T-helper 2 cell (primary cell): ENCODE results near the gene CDR2L.
"Not testable (repeated sequence)": the region's sequence is repeated elsewhere in the genome, so short reads cannot be mapped to it uniquely, and the experiment has no call there.

Experiments
- DNase-seq, 5 experiments: peaks; one replicate each; pipeline versions ENCODE4 v3.0.0 to v3.0.0-alpha.2; 2012 to 2022

CDR2L gene

GRCh38 chr17:74959826-74960515 is 27.5 kb upstream of the CDR2L start:
- no peak for DNase-seq

- DNase-seq, result peak in 3 of 5 experiments; percentile 31 to 60 (median 35)
These were observed 26.7 kb upstream of the CDR2L start for GRCh38 chr17:74960570-74961342.

GRCh38 chr17:74961657-74962350 is 25.6 kb upstream of the CDR2L start:
- peak; percentile 65 to 78 (median 75) for DNase-seq

DNA sequence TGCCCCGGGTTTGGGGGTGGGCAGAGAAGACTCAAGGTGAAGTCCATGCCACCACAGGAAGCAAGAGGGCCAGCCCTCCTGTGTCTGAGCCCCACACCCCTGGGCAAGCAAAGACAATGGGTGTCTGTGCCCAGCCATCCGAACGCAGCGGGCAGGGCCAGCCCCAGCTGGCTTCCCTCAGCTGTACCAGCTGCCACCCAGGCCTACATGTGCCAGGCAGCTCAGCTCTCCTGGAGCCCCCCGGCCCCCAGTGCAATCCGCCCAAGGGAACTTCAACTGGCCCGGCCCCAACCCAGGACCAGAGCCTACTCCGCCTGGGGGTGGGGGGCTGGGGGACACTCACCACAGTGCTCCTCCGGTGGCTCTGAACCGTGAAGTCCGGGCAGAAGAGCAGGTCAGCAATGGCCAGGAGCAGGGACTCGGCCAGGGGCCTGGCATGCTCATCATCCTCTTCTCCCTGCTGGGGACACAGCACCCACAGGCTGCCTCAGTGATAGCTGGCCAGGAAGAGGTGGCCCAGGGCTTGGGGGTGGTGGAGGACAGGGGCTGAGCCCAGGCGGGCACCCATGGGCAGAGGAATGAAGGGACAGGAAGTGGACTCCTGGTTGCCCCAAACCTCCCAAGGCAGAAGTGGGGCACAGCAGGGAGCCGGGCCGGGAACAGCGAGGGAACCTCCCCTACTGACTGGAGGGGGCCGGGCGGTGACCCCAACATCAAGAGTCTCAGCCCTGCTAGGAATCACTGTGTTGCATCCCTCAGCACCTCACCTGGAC is 24.6 kb upstream of the CDR2L start:
- no peak for DNase-seq

DNA sequence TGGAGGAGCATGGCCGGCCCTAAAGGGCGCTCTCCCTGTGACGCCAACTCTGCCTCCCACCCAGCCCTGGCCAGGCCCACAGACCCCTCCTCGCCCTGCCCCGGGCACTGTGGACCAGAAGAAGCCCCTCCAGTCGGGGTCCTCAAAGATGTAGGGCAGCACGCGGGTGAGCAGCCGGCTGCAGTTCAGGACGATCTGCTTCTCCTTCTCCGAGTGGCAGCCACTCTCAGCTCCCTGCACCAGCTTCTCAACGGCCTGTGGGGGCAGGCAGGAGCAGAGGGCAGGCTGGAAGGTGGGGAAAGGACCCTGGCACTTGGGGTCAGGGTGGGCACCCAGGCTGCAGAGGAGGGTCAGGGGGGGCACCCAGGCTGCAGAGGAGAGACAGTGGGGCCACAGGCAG is 23.8 kb upstream of the CDR2L start:
- DNase-seq, result no peak

- no peak for DNase-seq
These were observed 23.1 kb upstream of the CDR2L start for GRCh38 chr17:74964246-74964761.

GRCh38 chr17:74964988-74965622 is 22.3 kb upstream of the CDR2L start:
- DNase-seq, result no peak

DNA sequence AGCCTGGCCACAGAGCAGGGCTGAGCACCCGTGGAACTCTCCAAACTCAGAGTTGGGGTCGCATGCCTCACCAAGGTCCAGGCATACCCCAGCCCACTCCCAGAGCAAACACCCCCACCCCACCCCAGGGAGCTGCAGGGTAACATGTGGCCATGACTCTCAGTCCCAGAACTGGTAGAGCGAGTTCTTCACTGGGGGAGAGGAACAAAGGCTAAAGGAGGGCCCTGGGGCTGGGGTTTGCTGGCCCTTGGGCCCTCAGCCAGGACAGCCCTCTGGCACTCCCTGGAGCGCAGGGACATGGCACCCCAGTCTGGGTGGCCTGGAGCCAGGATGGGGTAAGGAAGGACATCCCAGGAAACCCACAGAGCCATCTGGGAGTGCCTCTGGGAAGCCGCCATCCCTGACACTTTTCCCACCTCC is 19.1 kb upstream of the CDR2L start:
- DNase-seq, result no peak

GRCh38 chr17:74969501-74969900 is 17.9 kb upstream of the CDR2L start:
- not testable (repeated sequence) for DNase-seq

GRCh38 chr17:74970395-74970794 is 17.0 kb upstream of the CDR2L start:
- no peak for DNase-seq

DNA sequence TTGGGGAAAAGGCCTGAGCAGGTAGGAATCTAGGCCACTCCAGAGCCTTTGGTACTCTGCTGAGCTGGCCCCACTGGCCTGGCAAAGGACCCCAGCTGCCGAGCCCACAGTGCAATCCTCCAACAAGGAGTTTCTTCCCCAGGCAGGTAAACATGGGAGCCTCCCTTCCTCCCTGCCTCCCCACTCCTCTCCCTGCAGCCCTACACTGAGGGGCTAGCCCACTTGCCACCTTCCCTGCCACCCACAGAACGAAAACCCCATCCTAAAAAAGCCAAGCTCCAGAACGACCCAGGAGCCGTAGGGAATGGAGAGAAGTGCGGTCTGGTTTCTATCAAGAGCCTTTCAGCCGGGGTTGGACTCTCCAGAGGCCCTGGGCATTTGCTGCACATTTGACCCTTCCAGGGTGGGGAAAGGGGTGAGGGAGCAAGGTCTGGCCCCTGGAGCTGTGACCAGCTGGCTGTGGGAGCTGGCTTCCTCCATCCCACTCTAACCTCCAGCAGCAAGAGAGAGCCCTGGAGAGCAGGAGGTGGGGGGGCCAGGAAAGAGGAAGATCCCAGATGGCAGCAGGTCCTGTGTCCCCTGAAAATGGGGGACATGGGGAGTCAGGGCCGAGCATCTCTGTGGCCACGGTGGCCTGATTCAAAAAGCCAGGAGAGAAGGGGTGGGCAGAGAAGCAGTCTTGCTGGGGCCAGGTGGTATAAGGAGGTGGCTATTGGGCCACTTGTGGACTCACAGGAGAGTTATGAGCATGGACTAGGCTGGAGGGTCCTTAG is 16.2 kb upstream of the CDR2L start:
- DNase-seq, result no peak

- no peak for DNase-seq
These were observed 15.7 kb upstream of the CDR2L start for GRCh38 chr17:74971842-74972106.

DNA sequence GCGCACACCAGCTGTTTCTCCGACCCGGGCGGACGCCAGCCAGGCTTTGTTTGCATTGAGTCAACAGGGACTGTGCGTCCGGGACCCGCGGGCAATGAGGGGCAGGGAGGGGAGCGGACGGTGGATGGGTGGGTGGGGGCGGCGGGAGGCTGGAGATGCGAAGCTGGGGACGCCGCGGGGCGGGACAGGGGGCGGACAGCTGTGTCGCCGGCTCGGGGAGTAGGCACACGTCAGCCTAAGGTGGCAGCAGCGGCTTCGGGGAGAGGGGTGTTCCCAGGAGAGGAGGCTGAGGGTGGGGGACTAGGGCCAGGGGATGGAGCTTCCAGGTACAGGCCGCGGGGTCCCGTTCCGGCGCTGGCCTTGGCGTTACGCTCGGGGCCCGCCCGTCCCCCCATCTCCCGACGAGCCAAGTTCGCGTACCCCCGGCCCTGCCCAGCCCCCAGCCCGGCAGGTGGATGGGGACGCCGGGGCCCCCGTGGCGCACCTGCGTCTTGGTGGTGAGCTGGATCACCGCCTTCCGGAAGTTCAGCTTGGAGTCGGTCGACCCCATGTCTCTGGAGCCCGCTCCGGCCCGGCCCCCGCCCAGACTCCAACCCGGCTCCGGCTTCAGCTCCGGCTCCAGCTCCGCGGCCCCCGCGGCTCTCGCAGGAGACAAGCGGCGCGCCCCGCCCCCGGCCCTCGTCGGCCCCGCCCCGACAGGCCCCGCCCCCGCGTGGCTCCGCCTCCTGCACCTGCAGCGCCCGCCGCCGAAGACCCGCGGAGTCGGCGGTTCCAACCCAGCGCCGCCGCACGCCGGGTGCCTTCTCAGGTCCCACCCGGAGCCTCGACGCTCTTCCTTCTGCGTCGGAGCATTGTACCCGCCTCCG is 15.1 kb upstream of the CDR2L start, which contains the start of gene HID1:
Gene HID1 (minus strand): TSS at position 653 of the 866 bp plus-strand sequence. CDS start 103 bp downstream, at position 550.
- peak; percentile 57 to 82 (median 68) for DNase-seq

DNA sequence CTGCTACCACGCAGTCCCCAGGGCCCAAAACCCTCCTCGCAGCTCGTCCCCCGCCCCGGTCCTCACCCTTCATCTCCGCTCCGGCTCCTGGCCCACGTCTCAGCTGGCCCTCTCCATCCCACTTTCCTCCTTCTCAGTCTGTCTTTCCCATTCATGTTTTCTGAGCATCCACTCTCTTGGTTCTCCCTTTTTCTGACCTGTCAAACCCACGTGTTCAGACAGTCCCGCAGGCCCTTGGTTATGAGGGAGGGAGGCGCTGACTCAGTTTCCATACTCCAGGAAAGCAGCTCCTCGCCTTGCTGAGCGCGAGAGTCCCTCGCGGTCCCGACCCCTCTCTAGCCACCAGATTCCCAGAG is 14.5 kb upstream of the CDR2L start:
- no peak for DNase-seq

- no peak for DNase-seq
These were observed 11.5 kb upstream of the CDR2L start for GRCh38 chr17:74975943-74976342.

GRCh38 chr17:74977802-74978201 is 9.6 kb upstream of the CDR2L start:
- no peak for DNase-seq

DNA sequence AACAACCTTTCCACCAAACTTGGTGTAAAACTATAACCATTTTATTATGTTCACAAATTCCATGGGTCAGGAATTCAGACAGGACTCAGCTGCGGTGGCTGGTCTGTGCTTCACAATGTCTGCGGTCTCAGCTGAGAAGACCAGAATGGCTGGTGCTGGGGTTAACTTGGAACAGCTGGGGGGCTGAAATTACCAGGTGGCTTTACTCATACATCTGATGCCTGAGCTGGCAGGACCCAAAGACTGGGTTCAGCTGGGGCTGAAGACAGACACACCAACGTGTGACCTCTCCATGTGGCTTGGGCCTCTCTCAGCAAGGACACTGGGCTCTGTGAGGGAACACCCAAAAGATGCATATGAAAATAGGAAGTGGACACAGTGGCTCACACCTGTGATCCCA is 9.2 kb upstream of the CDR2L start:
- DNase-seq, result no peak

- DNase-seq, result no peak
These were observed 7.9 kb upstream of the CDR2L start for GRCh38 chr17:74979408-74980146.

- no peak for DNase-seq
These were observed 6.0 kb upstream of the CDR2L start for GRCh38 chr17:74981318-74981978.
